GM19238 (cell line): ENCODE measurements around the gene KIRREL3.

Source experiments
- DNase-seq: peaks from one replicate; pipeline ENCODE4 v3.0.0; 2011; ENCODE audit warnings: low spot score; ENCODE audit not compliant: insufficient read length

KIRREL3 gene

GRCh38 chr11:126917531-126918204 is 82.9 kb downstream of the KIRREL3 start:
- peak; percentile 7 for DNase-seq

DNA sequence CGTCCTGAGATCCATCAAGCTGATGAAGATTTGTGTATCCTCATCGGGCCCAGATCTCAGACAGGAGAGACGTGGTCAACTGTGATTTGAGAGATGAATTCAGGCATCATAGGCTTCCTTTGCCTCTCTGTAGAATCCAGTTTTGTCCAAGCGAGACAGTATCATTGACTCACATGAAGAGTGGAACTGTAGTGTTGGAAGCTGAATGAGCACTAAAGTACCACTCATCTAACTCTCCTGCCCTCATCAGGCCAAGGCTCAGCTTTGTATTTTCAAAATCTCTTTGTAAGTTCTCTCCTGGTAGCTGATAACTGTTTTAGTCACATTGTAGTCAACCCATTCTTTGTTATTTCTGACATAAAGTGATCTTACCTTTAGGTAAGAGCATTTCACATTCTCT is 85.1 kb downstream of the KIRREL3 start:
- DNase-seq, result no peak

GRCh38 chr11:126914941-126915340 is 85.6 kb downstream of the KIRREL3 start:
- DNase-seq, result no peak

GRCh38 chr11:126914166-126914565 is 86.4 kb downstream of the KIRREL3 start:
- DNase-seq, result no peak

DNA sequence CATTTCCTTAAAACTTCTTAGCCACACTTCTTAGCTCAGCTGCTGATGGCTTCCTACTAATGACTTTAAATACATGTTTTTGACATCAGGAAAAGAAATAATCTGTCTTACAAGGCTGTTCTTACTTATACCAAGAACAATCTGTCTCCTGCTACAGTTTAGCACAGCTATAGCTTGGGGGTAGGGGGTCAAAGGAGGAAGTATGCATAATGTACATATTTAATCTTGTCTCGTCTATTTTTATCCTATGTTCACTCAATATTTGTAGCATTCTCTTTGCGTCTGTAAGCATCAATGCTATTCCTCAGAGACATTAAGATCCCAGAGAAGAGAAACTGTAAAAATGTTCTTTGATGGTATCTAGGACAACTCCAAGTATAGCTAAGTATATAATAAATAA is 96.0 kb downstream of the KIRREL3 start:
- no peak for DNase-seq

DNA sequence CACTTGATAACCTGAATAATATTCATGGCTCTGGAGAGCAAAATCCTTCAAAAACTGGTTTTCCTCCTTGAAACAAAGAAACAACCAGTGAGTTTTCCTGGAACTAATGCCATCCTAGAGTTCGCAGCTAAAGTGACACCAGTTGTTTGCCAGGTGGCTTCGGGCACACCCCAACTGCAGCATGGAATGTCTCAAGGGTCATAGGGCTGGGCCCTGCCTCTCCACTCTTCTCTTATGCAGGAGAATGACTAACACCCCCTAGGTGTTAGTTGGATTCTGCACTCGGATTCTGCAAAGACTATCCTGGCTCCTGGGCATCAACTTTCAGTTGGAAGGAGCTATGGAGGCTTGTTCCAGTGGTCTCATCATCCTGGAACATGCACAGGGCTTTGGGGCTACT is 98.8 kb downstream of the KIRREL3 start:
- DNase-seq, result no peak

GRCh38 chr11:126899961-126900748 is 100.4 kb downstream of the KIRREL3 start:
- no peak for DNase-seq

DNA sequence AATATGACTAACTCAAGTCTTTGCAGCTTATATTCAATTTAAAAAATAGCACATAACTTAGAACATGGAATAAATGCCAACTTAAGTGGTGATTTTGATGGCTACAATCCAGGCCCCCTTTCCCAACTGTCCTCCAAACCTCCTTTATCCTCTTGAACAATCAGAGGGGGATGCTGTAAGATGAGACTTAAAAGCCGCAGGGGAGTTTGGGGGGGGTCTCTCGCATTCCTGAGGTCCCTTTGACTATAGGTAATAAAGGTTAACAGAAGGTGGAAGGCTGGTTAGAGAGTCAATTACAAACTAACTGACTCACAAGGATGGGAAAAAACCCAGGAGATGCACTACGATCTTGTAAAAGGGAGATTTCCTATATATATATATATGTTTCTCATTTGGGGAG is 101.8 kb downstream of the KIRREL3 start:
- DNase-seq, result no peak

DNA sequence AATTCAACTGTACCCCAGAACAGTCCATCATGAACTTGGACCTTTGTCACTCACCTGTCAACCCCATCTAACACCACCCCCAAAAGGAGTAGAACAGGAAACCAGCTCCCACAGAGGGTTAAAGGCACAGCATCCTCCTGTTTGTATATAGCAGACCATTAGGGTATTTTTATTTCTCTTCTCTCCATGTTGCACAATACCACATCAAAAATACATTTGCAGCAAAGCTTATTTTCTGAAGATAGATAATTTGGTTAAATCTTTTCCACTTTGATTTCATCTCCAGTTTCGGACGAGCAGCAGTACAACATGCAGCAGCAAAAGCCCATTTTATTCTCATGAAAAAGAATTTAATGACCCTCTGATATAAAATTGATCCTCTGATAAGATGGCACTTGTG is 103.1 kb downstream of the KIRREL3 start:
- no peak for DNase-seq

DNA sequence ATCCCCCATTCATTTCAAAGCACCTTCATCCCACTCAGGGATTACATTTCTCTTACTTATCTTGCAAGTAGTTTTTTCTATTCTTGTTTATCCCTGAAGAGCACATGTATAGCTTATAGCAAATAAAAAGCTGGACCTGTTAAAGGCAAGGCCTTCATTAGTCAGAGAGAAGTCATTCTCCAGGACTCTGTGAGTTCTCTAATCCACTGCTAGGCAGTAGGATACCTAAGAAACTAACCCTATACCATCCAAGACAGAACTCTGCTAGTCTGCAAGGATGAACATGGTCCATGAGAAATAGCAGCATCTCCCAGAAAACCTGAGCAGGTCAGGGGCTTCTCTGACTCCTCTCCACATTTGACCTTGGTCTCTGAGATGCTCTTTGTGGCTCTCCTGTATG is 104.5 kb downstream of the KIRREL3 start:
- DNase-seq, result no peak

DNA sequence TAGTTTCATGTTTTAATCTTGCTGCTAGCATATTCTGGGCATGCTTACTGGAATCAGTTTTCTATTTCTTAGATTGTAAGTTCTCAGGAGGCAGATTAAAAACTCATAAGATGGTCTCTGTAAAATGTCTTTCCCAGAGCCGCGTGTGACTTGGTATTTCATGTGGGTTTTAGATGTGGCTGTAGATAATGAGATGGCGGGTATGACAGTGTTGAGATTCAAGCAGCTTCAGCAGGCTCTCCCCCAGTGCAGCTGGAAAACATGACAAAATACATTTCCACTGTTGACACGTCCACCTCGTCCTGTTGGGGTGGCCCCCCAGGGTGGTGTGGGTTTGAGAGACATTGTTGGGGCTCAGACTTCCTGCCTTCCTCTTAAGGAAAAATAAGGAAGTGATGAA is 106.8 kb downstream of the KIRREL3 start:
- no peak for DNase-seq

- no peak for DNase-seq
Observed at GRCh38 chr11:126892756-126893155, 107.8 kb downstream of the KIRREL3 start.

DNA sequence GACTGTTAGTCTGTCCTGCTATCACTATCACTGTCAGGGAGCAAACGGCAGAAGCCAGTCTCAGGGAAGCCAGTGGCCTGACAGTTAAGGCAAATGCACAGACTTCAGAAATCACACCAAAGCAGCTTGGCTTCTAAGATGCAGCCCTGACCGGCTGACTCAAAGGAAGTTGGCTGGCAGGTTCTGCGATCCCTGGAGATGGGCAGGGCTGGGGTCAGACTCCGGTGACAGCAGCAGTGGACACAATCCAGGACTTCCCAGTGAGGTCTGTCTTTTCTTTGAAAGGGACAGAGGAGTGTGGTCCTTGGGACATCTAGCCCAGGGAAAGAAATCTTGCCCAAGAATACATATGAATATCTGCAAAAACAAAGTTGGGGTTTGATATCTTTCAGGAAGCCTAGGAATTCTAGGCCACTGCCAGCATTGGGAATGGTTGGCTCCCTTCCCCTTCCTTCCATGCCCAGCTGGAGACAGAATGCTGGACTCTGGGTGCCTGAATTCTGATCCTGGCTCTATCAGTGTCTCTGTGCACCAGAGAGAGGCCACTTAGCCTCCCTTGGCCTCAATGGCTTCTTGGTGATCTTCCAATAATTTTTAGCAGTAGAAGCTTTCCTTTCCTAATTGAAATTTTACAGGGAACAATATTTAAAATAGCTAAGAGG is 108.9 kb downstream of the KIRREL3 start:
- no peak for DNase-seq

DNA sequence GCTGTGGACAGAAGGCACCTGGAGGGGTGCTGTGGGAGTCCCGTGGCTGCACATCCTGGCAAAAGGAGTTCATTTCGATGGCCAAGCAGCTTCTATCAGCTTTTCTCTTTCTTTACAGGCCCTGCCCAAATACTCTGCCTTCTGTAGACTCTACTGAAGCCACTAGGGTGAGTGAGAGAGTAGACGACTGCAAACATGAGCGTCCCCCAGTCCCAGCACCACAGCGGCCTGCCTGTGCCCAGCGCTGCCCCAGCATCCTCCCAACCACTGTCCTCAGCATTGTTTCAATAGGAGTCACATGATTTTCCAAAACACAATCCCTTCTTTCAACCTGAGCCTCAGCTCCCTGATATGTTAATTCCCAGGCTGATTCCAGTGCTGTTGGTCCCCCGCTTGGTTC is 110.0 kb downstream of the KIRREL3 start:
- DNase-seq, result no peak

- DNase-seq, result no peak
Observed at GRCh38 chr11:126888115-126888712, 112.4 kb downstream of the KIRREL3 start.

DNA sequence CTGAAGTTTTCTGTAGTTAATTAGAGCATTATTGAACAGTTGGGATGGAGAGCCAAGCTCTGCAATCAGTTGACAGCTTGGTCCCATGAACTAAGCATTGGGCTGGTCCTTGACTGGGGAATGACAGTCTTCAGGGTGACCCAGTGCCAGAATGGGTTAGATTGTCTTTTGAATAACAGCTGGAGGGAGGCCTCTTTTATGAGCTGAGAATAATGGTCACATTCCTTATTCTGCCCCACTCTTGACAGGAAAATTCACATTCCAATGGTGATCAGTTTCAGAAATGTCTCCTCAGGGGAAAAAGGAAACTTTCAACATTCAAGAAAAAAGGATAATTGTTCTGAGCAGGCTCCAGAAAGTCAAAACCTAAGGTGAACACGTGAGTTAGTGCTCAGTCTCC is 113.9 kb downstream of the KIRREL3 start:
- DNase-seq, result no peak

DNA sequence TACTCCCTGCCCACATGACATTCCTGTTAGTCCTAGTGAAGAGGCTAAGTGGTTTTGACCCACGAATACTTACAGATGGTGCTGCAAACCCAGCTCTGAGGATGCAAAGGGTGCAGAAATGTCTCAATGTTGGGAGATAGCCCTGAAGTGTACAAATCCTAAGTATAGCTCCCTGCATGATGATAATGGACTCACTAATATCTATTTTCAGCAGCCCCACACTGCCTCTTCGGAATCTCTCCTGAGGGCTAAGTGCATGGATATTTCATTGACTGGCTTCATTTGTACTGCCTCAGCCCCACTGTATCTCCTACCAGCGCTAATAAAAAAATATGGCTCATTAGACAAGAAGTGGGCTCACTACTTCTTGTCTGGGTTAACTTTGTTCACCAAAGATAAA is 114.5 kb downstream of the KIRREL3 start:
- DNase-seq, result no peak

DNA sequence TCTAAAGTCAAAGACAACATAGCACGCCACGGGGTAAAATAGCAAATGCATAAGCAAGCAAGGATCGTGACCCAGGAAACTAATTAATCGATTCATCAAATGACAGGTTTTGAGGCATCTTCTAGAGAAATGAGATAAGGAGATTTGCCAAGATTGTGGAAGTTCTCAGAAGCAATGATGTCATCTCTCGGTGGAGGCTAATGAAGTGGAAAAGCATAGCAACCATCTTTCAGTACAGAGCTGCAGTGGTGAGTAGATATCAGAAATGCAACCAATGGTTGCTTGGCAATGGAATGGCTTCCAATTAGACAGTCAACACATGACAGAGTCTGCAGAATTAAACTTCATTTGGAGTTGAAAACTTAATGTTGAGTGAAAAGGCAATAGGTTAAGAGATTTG is 116.0 kb downstream of the KIRREL3 start:
- DNase-seq, result no peak

DNA sequence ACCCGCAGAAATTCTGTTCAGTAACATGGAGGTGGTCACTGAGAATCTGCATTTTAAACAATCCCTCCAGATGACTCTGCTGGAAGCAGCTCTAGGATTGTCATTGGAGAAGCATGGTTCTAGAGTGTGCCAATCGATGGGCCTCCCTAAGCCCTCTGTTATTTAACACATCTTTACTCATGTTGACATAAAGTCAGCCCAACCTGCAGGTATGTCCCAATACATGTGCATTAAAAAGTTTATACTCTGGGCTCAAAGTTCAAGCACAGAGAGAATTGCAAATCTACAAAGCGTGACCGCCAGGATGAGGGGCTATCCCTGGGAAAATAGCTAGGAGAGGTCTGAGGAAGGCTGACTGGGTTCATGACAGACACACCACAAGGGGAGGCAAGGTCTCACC is 116.4 kb downstream of the KIRREL3 start:
- DNase-seq, result no peak

GRCh38 chr11:126880872-126881271 is 119.7 kb downstream of the KIRREL3 start:
- no peak for DNase-seq

DNA sequence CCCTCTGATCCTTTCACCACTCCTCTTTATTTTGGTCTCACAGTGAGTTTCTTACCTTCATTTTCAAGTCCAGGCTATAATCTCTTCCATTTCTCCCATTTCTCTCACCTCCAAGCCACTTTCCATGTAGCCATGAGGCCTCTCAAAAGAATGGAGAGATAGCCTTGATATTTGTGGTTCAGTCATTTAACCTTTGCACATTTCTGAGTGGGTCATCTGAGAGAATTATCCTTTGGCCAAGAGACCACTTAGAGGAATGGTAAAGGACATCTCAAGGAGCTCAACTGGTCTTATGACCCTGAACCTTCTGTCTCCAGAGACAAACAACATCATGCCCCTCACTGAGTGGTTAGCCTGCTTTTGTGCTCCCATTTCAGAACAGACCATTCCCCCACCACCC is 121.1 kb downstream of the KIRREL3 start:
- DNase-seq, result no peak

- DNase-seq, result no peak
Observed at GRCh38 chr11:126878913-126879482, 121.6 kb downstream of the KIRREL3 start.
